Glutamatergic neuron (in vitro differentiated cells): Measurements from ENCODE around the gene GLTPD2. TPM values are rescaled to one million over a fixed set of nuclear protein-coding genes. Genes with fewer than 3 reads are reported as not detected.

ENCODE experiments used
- DNase-seq: peaks from one replicate; pipeline ENCODE4 v3.0.0; 2022
- H3K27ac Mint-ChIP-seq: one replicate; pipeline ENCODE4 v1.8.0; 2020; ENCODE audit warnings: mild to moderate bottlenecking, mixed read lengths, inconsistent platforms; ENCODE audit not compliant: unreplicated experiment
- H3K27me3 Mint-ChIP-seq: one replicate; pipeline ENCODE4 v1.8.0; 2020; ENCODE audit warnings: mild to moderate bottlenecking, moderate library complexity, mixed read lengths, inconsistent platforms; ENCODE audit not compliant: unreplicated experiment
- H3K36me3 Mint-ChIP-seq: one replicate; pipeline ENCODE4 v1.8.0; 2020; ENCODE audit warnings: mild to moderate bottlenecking, mixed read lengths, inconsistent platforms; ENCODE audit not compliant: unreplicated experiment
- H3K4me1 Mint-ChIP-seq: one replicate; pipeline ENCODE4 v1.8.0; 2020; ENCODE audit warnings: mild to moderate bottlenecking, low read depth, mixed read lengths, inconsistent platforms; ENCODE audit not compliant: unreplicated experiment
- H3K4me3 Mint-ChIP-seq: one replicate; pipeline ENCODE4 v1.8.0; 2020; ENCODE audit warnings: mild to moderate bottlenecking, mixed read lengths, inconsistent platforms; ENCODE audit not compliant: unreplicated experiment
- H3K9me3 Mint-ChIP-seq: one replicate; pipeline ENCODE4 v1.8.0; 2020; ENCODE audit warnings: mild to moderate bottlenecking, moderate library complexity, mixed read lengths, inconsistent platforms; ENCODE audit not compliant: unreplicated experiment
- CTCF ChIP-seq: fragments of 200-600 bp; sonication (generic); IDR thresholded peaks from one replicate; pipeline ENCODE4 v1.5.0; 2021; ENCODE audit not compliant: partially characterized antibody, unreplicated experiment
- total RNA-seq: library from RNA; stranded (reverse); fragmentation: NEBNext Ultra II Directional; extraction: Animal tissue kit (Norgen Biotek cat#: 25700); gene quantifications from one replicate; pipeline ENCODE4 v1.2.1, GENCODE V29; 2021; ENCODE audit not compliant: unreplicated experiment

The GLTPD2 gene
- total RNA-seq, 1 donor from 2014 or later = not detected

- Mint-ChIP-seq H3K4me1 (no peaks in the 10 kb centered on the region), H3K27ac (no peak overlapping the region), H3K27me3 (peaks cover 2% of the 10 kb centered on the region), H3K9me3 (peaks cover 2% of the 10 kb centered on the region), H3K36me3 (no peaks in the 10 kb centered on the region), H3K4me3 (no peak overlapping the region)
- no peak for DNase-seq
- no peak for TF ChIP-seq CTCF
These were observed 8.3 kb upstream of the GLTPD2 start for GRCh38 chr17:4780325-4780955.

GRCh38 chr17:4782652-4783051, 6.1 kb upstream of the GLTPD2 start:
- Mint-ChIP-seq H3K9me3 (peaks cover 1% of the 10 kb centered on the region), H3K4me3 (no peak overlapping the region), H3K27me3 (peaks cover 2% of the 10 kb centered on the region), H3K27ac (no peak overlapping the region), H3K36me3 (no peaks in the 10 kb centered on the region), H3K4me1 (peaks cover 2% of the 10 kb centered on the region)
- DNase-seq = no peak
- no peak for TF ChIP-seq CTCF

GRCh38 chr17:4785311-4786105, 3.3 kb upstream of the GLTPD2 start:
- Mint-ChIP-seq H3K4me1 (peaks cover 9% of the 10 kb centered on the region), H3K36me3 (no peaks in the 10 kb centered on the region), H3K27me3 (peaks cover 4% of the 10 kb centered on the region), H3K27ac (no peak overlapping the region), H3K4me3 (no peak overlapping the region), H3K9me3 (peaks cover 4% of the 10 kb centered on the region)
- no peak for DNase-seq
- no peak for TF ChIP-seq CTCF

- Mint-ChIP-seq H3K27me3 (peaks cover 7% of the 10 kb centered on the region), H3K9me3 (peaks cover 7% of the 10 kb centered on the region), H3K4me1 (peaks cover 12% of the 10 kb centered on the region), H3K36me3 (no peaks in the 10 kb centered on the region), H3K27ac (peak within 1 kb of the TSS; percentile 43), H3K4me3 (no peak within 1 kb of the TSS)
- TF ChIP-seq CTCF = no peak
- peak; percentile 58 for DNase-seq
These were observed 2.7 kb upstream of the GLTPD2 start, which contains the start of gene VMO1 for GRCh38 chr17:4786106-4786511. Gene VMO1, minus strand, starts transcription at chr17:4786364. Its CDS starts 12 bp downstream, at chr17:4786352.

GRCh38 chr17:4786516-4786915, 2.2 kb upstream of the GLTPD2 start:
- H3K4me1 Mint-ChIP-seq = peaks cover 12% of the 10 kb centered on the region
- H3K9me3 Mint-ChIP-seq = peaks cover 7% of the 10 kb centered on the region
- H3K4me3 Mint-ChIP-seq = no peak overlapping the region
- no peak for TF ChIP-seq CTCF
- peaks cover 7% of the 10 kb centered on the region for H3K27me3 Mint-ChIP-seq
- no peaks in the 10 kb centered on the region for H3K36me3 Mint-ChIP-seq
- no peak for DNase-seq
- H3K27ac Mint-ChIP-seq = peak overlapping the region; percentile 43
